B cell (primary cell): ENCODE data around the gene SAA1.
"Not testable (repeated sequence)": the region's sequence is repeated elsewhere in the genome, so short reads cannot be mapped to it uniquely, and the experiment has no call there.

Experiments used
- CTCF ChIP-seq: fragments of 200-600 bp; IDR thresholded peaks from one replicate; pipeline ENCODE4 v1.8.0; 2022; ENCODE audit warnings: antibody characterized with exemption, mild to moderate bottlenecking
- EZH2 ChIP-seq: IDR thresholded peaks from 2 replicates; pipeline ENCODE4 v1.6.1; 2012; ENCODE audit warnings: borderline replicate concordance, low read depth, mild to moderate bottlenecking, moderate library complexity, low read length; ENCODE audit not compliant: insufficient read depth, poor library complexity, severe bottlenecking

GRCh38 chr11:18246379-18247190 lies 19.5 kb upstream of the SAA1 start:
- not testable (repeated sequence) for TF ChIP-seq CTCF, EZH2
